A549 (cell line): ENCODE measurements around the gene DDX31.

Experiments used
- CEBPB ChIP-seq, 2 experiments: fragments of >200 bp in 1 of 2; sonication (Bioruptor Twin) in 1 of 2; formaldehyde crosslinking in 1 of 2; IDR thresholded peaks; 2 replicates each; pipeline ENCODE4 v1.6.1; 2012 to 2016
- EP300 ChIP-seq, 2 experiments: fragments of >200 bp; sonication (Bioruptor Twin); formaldehyde crosslinking; IDR thresholded peaks; 2 replicates in 1 of 2; 3 replicates in 1 of 2; pipeline ENCODE4 v1.6.1; 2016 to 2017
- GATA3 ChIP-seq: IDR thresholded peaks from 2 replicates; pipeline ENCODE4 v1.6.1; 2012; ENCODE audit warnings: borderline replicate concordance
- JUN ChIP-seq, 2 experiments: fragments of >200 bp; sonication (Bioruptor Twin); formaldehyde crosslinking; IDR thresholded peaks; 2 replicates in 1 of 2; 3 replicates in 1 of 2; pipeline ENCODE4 v1.6.1; 2016 to 2017
- KDM5A ChIP-seq: fragments of 200-600 bp; sonication (generic); IDR thresholded peaks from 2 replicates; pipeline ENCODE4 v1.6.1; 2016; ENCODE audit warnings: antibody characterized with exemption, mild to moderate bottlenecking
- MAZ ChIP-seq: fragments of 150-350 bp; IDR thresholded peaks from 2 replicates; pipeline ENCODE4 v1.6.1; 2014; ENCODE audit warnings: antibody characterized with exemption, low read depth, low read length, borderline replicate concordance
- POLR2A ChIP-seq: IDR thresholded peaks from 2 replicates; pipeline ENCODE4 v1.6.1; 2012; ENCODE audit warnings: mild to moderate bottlenecking, low read length
- POLR2AphosphoS2 ChIP-seq: conservative IDR thresholded peaks from 2 replicates; pipeline ENCODE4 v1.6.1; 2012; ENCODE audit warnings: low read length, improper control_type of control experiment, inconsistent platforms
- RFX5 ChIP-seq: fragments of 450-650 bp; IDR thresholded peaks from 2 replicates; pipeline ENCODE4 v1.7.1; 2014; ENCODE audit warnings: antibody characterized with exemption, mild to moderate bottlenecking, moderate library complexity
- TP53 ChIP-seq: fragments of 250-450 bp; sonication (Bioruptor Pico); IDR thresholded peaks from 2 replicates; pipeline ENCODE4 v1.5.0; 2021; ENCODE audit warnings: mild to moderate bottlenecking, moderate library complexity
- ZNF302 ChIP-seq: fragments of 250-450 bp; sonication (Bioruptor Pico); IDR thresholded peaks from 2 replicates; pipeline ENCODE4 v1.9.0; 2021; ENCODE audit warnings: inconsistent platforms, mild to moderate bottlenecking, moderate library complexity
- TF ChIP-seq, protein P1 (sequence below): fragments of >200 bp; sonication (Bioruptor Twin); formaldehyde crosslinking; IDR thresholded peaks from 3 replicates; pipeline ENCODE4 v1.5.1; 2016
- TF ChIP-seq, protein P2 (sequence below): fragments of 200-600 bp; sonication (generic); IDR thresholded peaks from 2 replicates; pipeline ENCODE4 v1.6.1; 2016; ENCODE audit warnings: antibody characterized with exemption, mild to moderate bottlenecking, moderate library complexity
- TF ChIP-seq, protein P3 (sequence below): fragments of >200 bp; sonication (Bioruptor Twin); formaldehyde crosslinking; IDR thresholded peaks from 2 replicates; pipeline ENCODE4 v1.6.1; 2016

DNA sequence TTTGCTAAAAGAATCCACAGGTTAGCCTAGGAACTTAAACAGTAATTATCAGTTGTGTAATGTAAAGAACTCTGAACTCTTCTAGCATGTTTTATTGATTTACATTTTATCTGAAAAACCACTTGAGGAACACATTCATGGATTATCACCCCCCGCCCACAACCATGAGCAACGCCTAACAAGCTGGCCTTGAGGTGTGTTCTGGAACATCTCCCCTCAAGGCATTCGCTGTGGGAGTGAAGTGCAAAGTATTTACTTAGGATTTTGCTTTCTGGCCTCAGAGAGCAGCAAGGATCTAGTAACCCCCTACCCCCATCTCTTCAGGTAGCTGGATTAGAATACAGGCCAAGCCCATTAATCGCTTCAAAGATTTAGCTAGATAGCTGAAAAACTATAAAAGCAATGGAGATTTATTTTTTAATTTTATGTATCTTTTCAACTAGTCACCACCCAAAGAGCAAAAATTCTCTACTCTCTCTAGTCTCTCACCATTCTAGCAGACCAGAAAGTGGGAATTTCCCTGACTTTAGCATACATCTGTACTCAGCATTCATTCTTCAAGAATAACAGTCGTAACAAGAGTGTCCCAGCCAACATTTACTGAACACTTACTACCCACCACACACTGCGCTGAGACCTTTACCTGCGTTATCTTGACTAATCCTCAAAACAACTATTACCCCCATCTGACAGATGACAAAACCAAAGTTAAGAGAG lies 37.2 kb downstream of the DDX31 start:
- no peak for TF ChIP-seq MAZ
- TF ChIP-seq CEBPB (IDR thresholded peaks at IDR 0.05), result no peak
- no peak for TF ChIP-seq POLR2A
- no peak for TF ChIP-seq RFX5
- TF ChIP-seq, protein P1, sequence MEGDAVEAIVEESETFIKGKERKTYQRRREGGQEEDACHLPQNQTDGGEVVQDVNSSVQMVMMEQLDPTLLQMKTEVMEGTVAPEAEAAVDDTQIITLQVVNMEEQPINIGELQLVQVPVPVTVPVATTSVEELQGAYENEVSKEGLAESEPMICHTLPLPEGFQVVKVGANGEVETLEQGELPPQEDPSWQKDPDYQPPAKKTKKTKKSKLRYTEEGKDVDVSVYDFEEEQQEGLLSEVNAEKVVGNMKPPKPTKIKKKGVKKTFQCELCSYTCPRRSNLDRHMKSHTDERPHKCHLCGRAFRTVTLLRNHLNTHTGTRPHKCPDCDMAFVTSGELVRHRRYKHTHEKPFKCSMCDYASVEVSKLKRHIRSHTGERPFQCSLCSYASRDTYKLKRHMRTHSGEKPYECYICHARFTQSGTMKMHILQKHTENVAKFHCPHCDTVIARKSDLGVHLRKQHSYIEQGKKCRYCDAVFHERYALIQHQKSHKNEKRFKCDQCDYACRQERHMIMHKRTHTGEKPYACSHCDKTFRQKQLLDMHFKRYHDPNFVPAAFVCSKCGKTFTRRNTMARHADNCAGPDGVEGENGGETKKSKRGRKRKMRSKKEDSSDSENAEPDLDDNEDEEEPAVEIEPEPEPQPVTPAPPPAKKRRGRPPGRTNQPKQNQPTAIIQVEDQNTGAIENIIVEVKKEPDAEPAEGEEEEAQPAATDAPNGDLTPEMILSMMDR, result no peak
- TF ChIP-seq EP300 (IDR thresholded peaks at IDR 0.05), result no peak
- TF ChIP-seq ZNF302 (CRISPR knock-in tag), result no peak
- no peak for TF ChIP-seq TP53
- no peak for TF ChIP-seq KDM5A
- TF ChIP-seq JUN (IDR thresholded peaks at IDR 0.05), result no peak
- TF ChIP-seq POLR2AphosphoS2, result no peak
- TF ChIP-seq, protein P2, sequence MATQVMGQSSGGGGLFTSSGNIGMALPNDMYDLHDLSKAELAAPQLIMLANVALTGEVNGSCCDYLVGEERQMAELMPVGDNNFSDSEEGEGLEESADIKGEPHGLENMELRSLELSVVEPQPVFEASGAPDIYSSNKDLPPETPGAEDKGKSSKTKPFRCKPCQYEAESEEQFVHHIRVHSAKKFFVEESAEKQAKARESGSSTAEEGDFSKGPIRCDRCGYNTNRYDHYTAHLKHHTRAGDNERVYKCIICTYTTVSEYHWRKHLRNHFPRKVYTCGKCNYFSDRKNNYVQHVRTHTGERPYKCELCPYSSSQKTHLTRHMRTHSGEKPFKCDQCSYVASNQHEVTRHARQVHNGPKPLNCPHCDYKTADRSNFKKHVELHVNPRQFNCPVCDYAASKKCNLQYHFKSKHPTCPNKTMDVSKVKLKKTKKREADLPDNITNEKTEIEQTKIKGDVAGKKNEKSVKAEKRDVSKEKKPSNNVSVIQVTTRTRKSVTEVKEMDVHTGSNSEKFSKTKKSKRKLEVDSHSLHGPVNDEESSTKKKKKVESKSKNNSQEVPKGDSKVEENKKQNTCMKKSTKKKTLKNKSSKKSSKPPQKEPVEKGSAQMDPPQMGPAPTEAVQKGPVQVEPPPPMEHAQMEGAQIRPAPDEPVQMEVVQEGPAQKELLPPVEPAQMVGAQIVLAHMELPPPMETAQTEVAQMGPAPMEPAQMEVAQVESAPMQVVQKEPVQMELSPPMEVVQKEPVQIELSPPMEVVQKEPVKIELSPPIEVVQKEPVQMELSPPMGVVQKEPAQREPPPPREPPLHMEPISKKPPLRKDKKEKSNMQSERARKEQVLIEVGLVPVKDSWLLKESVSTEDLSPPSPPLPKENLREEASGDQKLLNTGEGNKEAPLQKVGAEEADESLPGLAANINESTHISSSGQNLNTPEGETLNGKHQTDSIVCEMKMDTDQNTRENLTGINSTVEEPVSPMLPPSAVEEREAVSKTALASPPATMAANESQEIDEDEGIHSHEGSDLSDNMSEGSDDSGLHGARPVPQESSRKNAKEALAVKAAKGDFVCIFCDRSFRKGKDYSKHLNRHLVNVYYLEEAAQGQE, result no peak
- TF ChIP-seq, protein P3, sequence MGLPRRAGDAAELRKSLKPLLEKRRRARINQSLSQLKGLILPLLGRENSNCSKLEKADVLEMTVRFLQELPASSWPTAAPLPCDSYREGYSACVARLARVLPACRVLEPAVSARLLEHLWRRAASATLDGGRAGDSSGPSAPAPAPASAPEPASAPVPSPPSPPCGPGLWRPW, result no peak
- no peak for TF ChIP-seq GATA3
